IMR-90 (cell line): Measurements from ENCODE around the gene COL12A1. TPM values are rescaled to one million over a fixed set of nuclear protein-coding genes. Genes with fewer than 3 reads are reported as not detected.
"Not testable (repeated sequence)": the region's sequence is repeated elsewhere in the genome, so short reads cannot be mapped to it uniquely, and the experiment has no call there.

Experiments used
- ATAC-seq: fragments of 200-7000 bp; cut with Tn5 transposase; 2 replicates; pipeline ENCODE4 v1.9.1; 2020; ENCODE audit warnings: low read depth, mild to moderate bottlenecking, moderate library complexity
- BruUV-seq: library from RNA; stranded (reverse); fragments of 400-500 nt; replicated peaks from 2 replicates; lab custom pipeline; 2021; lab: Mats Ljungman, UMichigan
- CTCF ChIA-PET: fragments of 300-600 bp; formaldehyde crosslinking; extraction: SDS; loops from one replicate; lab custom pipeline; 2021; ENCODE audit warnings: antibody characterized with exemption; lab: Yijun Ruan, JAX
- POLR2A ChIA-PET: fragments of 300-600 bp; sonication (Branson Sonifier 250); formaldehyde crosslinking; loops from one replicate; lab custom pipeline; 2022; ENCODE audit warnings: antibody characterized with exemption; ENCODE audit not compliant: unreplicated experiment; lab: Charles Lee
- DNase-seq: peaks from one replicate; pipeline ENCODE4 v3.0.0; 2013
- H2AFZ ChIP-seq: replicated peaks from 2 replicates; pipeline ENCODE3; 2013; ENCODE audit warnings: low read length, mild to moderate bottlenecking; ENCODE audit not compliant: poor library complexity
- H2AK5ac ChIP-seq: 2 replicates; pipeline ENCODE4 v1.6.1; 2013; ENCODE audit warnings: low read depth, low read length, inconsistent platforms
- H2AK9ac ChIP-seq: replicated peaks from 2 replicates; pipeline ENCODE3; 2013; ENCODE audit warnings: mild to moderate bottlenecking, low read depth, low read length, moderate library complexity; ENCODE audit not compliant: poor library complexity
- H2BK120ac ChIP-seq: 2 replicates; pipeline ENCODE4 v1.6.1; 2013; ENCODE audit warnings: low read depth, low read length, inconsistent platforms
- H2BK15ac ChIP-seq: 3 replicates; pipeline ENCODE4 v1.6.1; 2013; ENCODE audit warnings: low read depth, low read length, inconsistent platforms
- H2BK20ac ChIP-seq: 2 replicates; pipeline ENCODE4 v1.6.1; 2013; ENCODE audit warnings: low read depth, mild to moderate bottlenecking, inconsistent platforms, low read length, moderate library complexity
- H2BK5ac ChIP-seq: 2 replicates; pipeline ENCODE4 v1.6.1; 2013; ENCODE audit warnings: mild to moderate bottlenecking, low read depth, low read length, inconsistent platforms; ENCODE audit not compliant: poor library complexity, severe bottlenecking
- H3K14ac ChIP-seq: replicated peaks from 2 replicates; pipeline ENCODE4 v1.6.1; 2013; ENCODE audit warnings: low read depth, low read length, inconsistent platforms
- H3K18ac ChIP-seq: 2 replicates; pipeline ENCODE4 v1.6.1; 2013; ENCODE audit warnings: low read depth, low read length, control low read depth
- H3K23ac ChIP-seq: 2 replicates; pipeline ENCODE4 v1.6.1; 2013; ENCODE audit warnings: low read depth, low read length, inconsistent platforms
- H3K27ac ChIP-seq: 2 replicates; pipeline ENCODE4 v1.5.1; 2013; ENCODE audit warnings: mild to moderate bottlenecking, control low read depth, low read length; ENCODE audit not compliant: insufficient read depth
- H3K27me3 ChIP-seq: 2 replicates; pipeline ENCODE4 v1.6.1; 2013; ENCODE audit warnings: low read length; ENCODE audit not compliant: control insufficient read depth, insufficient read depth
- H3K36me3 ChIP-seq: 2 replicates; pipeline ENCODE4 v1.6.1; 2013; ENCODE audit warnings: low read length, mixed read lengths; ENCODE audit not compliant: control insufficient read depth, insufficient read depth
- H3K4ac ChIP-seq: 2 replicates; pipeline ENCODE4 v1.6.1; 2013; ENCODE audit warnings: low read depth, low read length, inconsistent platforms
- H3K4me1 ChIP-seq: 2 replicates; pipeline ENCODE4 v1.6.1; 2013; ENCODE audit warnings: low read length, mixed read lengths; ENCODE audit not compliant: control insufficient read depth, insufficient read depth
- H3K4me2 ChIP-seq: 2 replicates; pipeline ENCODE4 v1.6.1; 2013; ENCODE audit warnings: low read depth, mild to moderate bottlenecking, control low read depth, low read length, moderate library complexity
- H3K4me3 ChIP-seq: 2 replicates; pipeline ENCODE4 v1.5.1; 2013; ENCODE audit warnings: low read depth, mild to moderate bottlenecking, control low read depth, low read length, moderate library complexity; ENCODE audit not compliant: insufficient read depth
- H3K56ac ChIP-seq: 2 replicates; pipeline ENCODE4 v1.6.1; 2013; ENCODE audit warnings: low read length, inconsistent platforms; ENCODE audit not compliant: insufficient read depth; ENCODE audit errors: extremely low read depth
- H3K79me1 ChIP-seq, 2 experiments: 2 replicates each; pipeline ENCODE4 v1.6.1; 2013; ENCODE audit warnings: low read length in 2 of 2, inconsistent platforms in 1 of 2, low read depth in 1 of 2
- H3K9ac ChIP-seq: 2 replicates; pipeline ENCODE4 v1.6.1; 2013; ENCODE audit warnings: low read depth, low read length, control low read depth
- H3K9me1 ChIP-seq: 2 replicates; pipeline ENCODE4 v1.6.1; 2013; ENCODE audit warnings: low read length, inconsistent platforms; ENCODE audit not compliant: insufficient read depth
- H3K9me3 ChIP-seq: 2 replicates; pipeline ENCODE4 v1.6.1; 2013; ENCODE audit warnings: low read length; ENCODE audit not compliant: control insufficient read depth, insufficient read depth
- H4K20me1 ChIP-seq: 2 replicates; pipeline ENCODE4 v1.6.1; 2013; ENCODE audit warnings: low read length, inconsistent platforms; ENCODE audit not compliant: insufficient read depth
- H4K5ac ChIP-seq: 2 replicates; pipeline ENCODE4 v1.6.1; 2013; ENCODE audit warnings: mild to moderate bottlenecking, low read depth, low read length, control low read depth
- H4K8ac ChIP-seq, 2 experiments: 2 replicates each; pipeline ENCODE4 v1.6.1; 2013; ENCODE audit warnings: low read depth in 2 of 2, low read length in 2 of 2, control low read depth in 1 of 2, inconsistent platforms in 1 of 2
- H4K91ac ChIP-seq: 2 replicates; pipeline ENCODE4 v1.6.1; 2013; ENCODE audit warnings: low read depth, low read length, inconsistent platforms; ENCODE audit not compliant: insufficient read depth
- BHLHE40 ChIP-seq: fragments of 150-350 bp; IDR thresholded peaks from 2 replicates; pipeline ENCODE4 v1.6.1; 2016; ENCODE audit warnings: mild to moderate bottlenecking, low read depth, low read length
- CEBPB ChIP-seq: IDR thresholded peaks from 2 replicates; pipeline ENCODE4 v1.6.1; 2012; ENCODE audit warnings: low read depth, low read length, improper control_type of control experiment
- CHD1 ChIP-seq: IDR thresholded peaks from 2 replicates; pipeline ENCODE4 v1.6.1; 2012; ENCODE audit warnings: low read depth, low read length, improper control_type of control experiment
- MAZ ChIP-seq: IDR thresholded peaks from 2 replicates; pipeline ENCODE4 v1.6.1; 2012; ENCODE audit warnings: low read depth, mild to moderate bottlenecking, low read length, improper control_type of control experiment, moderate library complexity, borderline replicate concordance
- NFE2L2 ChIP-seq: fragments of 150-350 bp; IDR thresholded peaks from 2 replicates; pipeline ENCODE4 v1.6.1; 2016; ENCODE audit warnings: low read depth, mild to moderate bottlenecking, low read length
- POLR2A ChIP-seq: IDR thresholded peaks from 2 replicates; pipeline ENCODE4 v1.6.1; 2012; ENCODE audit warnings: mild to moderate bottlenecking, low read depth, low read length
- RAD21 ChIP-seq: IDR thresholded peaks from 2 replicates; pipeline ENCODE4 v1.6.1; 2012; ENCODE audit warnings: low read length, improper control_type of control experiment
- RFX5 ChIP-seq: IDR thresholded peaks from 2 replicates; pipeline ENCODE4 v1.8.0; 2012; ENCODE audit warnings: low read depth, mild to moderate bottlenecking, low read length, moderate library complexity
- SMC3 ChIP-seq: fragments of 150-350 bp; IDR thresholded peaks from 2 replicates; pipeline ENCODE4 v1.6.1; 2016; ENCODE audit warnings: low read depth, mild to moderate bottlenecking, antibody characterized with exemption, low read length, moderate library complexity
- WGBS, 2 experiments: methylation state at CpG; one replicate each; pipeline versions ENCODE4 v1.1.5 to v1.1.7; 2013; ENCODE audit warnings: missing lambda C conversion rate in 2 of 2; ENCODE audit not compliant: insufficient read length in 1 of 2; ENCODE audit errors: extremely low coverage in 2 of 2; 5-methylcytosine and 5-hydroxymethylcytosine counted together
- dilution Hi-C: fragments of 300-500 bp; cut with HindIII; formaldehyde crosslinking; loops from one replicate; pipeline ENCODE4 v1.14.3; 2018; ENCODE audit warnings: low sequenced_read_pairs; ENCODE audit not compliant: unreplicated experiment
- in situ Hi-C: fragments of 300-500 bp; cut with MboI; formaldehyde crosslinking; loops from 3 replicates; pipeline ENCODE4 v1.14.3; 2019; ENCODE audit warnings: low sequenced_read_pairs, inconsistent platforms, mixed read lengths
- intact Hi-C: fragments of 100-400 bp; cut with micrococcal nuclease; formaldehyde crosslinking; loops from 2 replicates; pipeline ENCODE4 v1.10.0; 2022
- polyA plus RNA-seq, 3 experiments: library from polyadenylated mRNA; depleted of rRNA; stranded (reverse); fragments of >200 nt; gene quantifications; 2 replicates each; pipeline ENCODE4 v1.2.3, GENCODE V29; 2012; ENCODE audit warnings: low replicate concordance in 1 of 3
- total RNA-seq: library from RNA; depleted of rRNA; stranded (reverse); fragments of >200 nt; gene quantifications from 2 replicates; pipeline ENCODE4 v1.2.3, GENCODE V29; 2012
- TF ChIP-seq, protein P1 (sequence below): fragments of 150-350 bp; IDR thresholded peaks from 2 replicates; pipeline ENCODE4 v1.6.1; 2016; ENCODE audit warnings: low read depth, mild to moderate bottlenecking, low read length, moderate library complexity, borderline replicate concordance

Gene COL12A1
- total and polyA plus RNA-seq, 2 of the 4 experiments (the other 2 are of a cell fraction): 350 to 452 TPM

DNA sequence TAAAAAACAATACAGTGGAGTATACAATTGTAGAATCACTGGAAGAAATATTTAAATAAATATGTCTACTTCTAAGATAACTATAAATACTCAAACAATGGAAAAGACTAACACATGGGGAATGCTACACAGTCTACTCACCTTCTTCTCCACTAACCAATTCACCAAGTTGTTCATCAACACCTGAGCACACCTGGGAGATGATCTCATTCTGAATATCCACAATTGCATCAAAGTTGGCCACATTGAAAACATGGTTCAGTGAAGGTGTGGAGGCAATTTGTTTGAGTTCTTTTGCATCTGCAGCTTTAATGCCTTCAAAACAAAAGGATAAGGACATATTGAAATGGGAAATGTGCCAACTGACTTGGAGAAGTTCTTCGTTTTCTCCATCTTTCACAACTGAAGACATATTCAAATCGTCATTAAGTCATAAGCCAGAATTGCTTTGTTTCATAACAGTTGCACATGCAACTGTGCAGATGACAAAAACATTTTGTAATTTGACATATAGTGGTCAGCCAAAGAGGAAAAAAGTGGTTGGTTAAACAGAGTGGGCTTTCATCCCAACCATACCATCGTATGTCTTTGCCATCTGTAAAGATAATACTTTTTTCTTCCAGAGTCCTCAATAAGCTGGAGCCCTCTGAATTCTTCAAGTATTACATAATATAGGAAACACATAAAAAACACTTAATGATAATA, 17.5 kb downstream of the COL12A1 start:
- dilution Hi-C loops: no loop called here

DNA sequence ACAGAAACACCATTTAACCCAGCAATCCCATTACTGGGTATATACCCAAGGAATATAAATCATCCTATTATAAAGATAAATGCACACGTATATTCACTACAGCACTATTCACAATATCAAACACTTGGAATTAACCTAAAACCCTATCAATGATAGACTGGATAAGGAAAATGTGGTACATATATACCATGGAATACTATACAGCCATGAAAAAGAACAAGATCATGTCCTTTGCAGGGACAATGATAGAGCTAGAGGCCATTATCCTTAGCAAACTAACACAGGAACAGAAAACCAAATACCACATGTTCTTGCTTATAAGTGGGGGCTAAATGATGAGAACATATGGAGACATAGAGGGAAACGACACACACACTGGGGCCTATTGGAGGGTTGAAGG, 19.3 kb downstream of the COL12A1 start:
- Histone ChIP-seq H3K36me3 (peaks cover 64% of the 10 kb centered on the region), H4K20me1 (peaks cover 32% of the 10 kb centered on the region), H3K79me1 (peaks cover 20 to 53% of the 10 kb centered on the region in 2 experiments)
- POLR2A ChIA-PET, H2BK15ac ChIP-seq, H4K91ac ChIP-seq, H3K9ac ChIP-seq, H3K18ac ChIP-seq, H4K8ac ChIP-seq, BruUV-seq, H3K4me1 ChIP-seq, H2AFZ ChIP-seq, DNase-seq, intact Hi-C loops, H3K9me1 ChIP-seq, H4K5ac ChIP-seq, in situ Hi-C loops, H2BK20ac ChIP-seq, H3K27ac ChIP-seq, H3K56ac ChIP-seq, H2BK120ac ChIP-seq, H2AK5ac ChIP-seq, H3K14ac ChIP-seq, H2BK5ac ChIP-seq, H3K9me3 ChIP-seq, H2AK9ac ChIP-seq, CTCF ChIA-PET, H3K23ac ChIP-seq, H3K4ac ChIP-seq, H3K27me3 ChIP-seq, dilution Hi-C loops, ATAC-seq, H3K4me2 ChIP-seq, H3K4me3 ChIP-seq: not testable (repeated sequence)
- WGBS, 2 experiments: no CpG with 5 or more reads among the region's 2 CpGs

More for the DNA sequence above, 17.5 kb downstream of the COL12A1 start:
- Histone ChIP-seq H3K9me3 (peaks cover 4% of the 10 kb centered on the region), H3K4me3 (no peak overlapping the region), H4K20me1 (peaks cover 29% of the 10 kb centered on the region; the same call in 1 of the 2 replicates), H3K9me1 (peaks cover 4% of the 10 kb centered on the region; the same call in 1 of the 2 replicates), H4K91ac (no peak overlapping the region), H4K5ac (no peak overlapping the region; the same call in 1 of the 2 replicates), H2AFZ (no peak overlapping the region), H3K4ac (no peak overlapping the region), H3K27me3 (no peaks in the 10 kb centered on the region), H2BK20ac (no peak overlapping the region), H3K23ac (no peak overlapping the region), H3K27ac (no peak overlapping the region), H3K4me2 (no peak overlapping the region), H2BK5ac (no peak overlapping the region), H2AK9ac (no peak overlapping the region), H4K8ac (peak overlapping the region in 1 of 2 experiments; percentile 53; a peak in 2 of 4 replicates), H3K79me1 (peaks cover 12 to 46% of the 10 kb centered on the region in 2 experiments), H3K14ac (peak overlapping the region; percentile 52; the same call in 1 of the 2 replicates), H3K56ac (no peak overlapping the region), H2BK120ac (no peak overlapping the region), H3K4me1 (peaks cover 3% of the 10 kb centered on the region), H2BK15ac (no peak overlapping the region), H3K9ac (no peak overlapping the region), H3K18ac (no peak overlapping the region), H3K36me3 (peaks cover 53% of the 10 kb centered on the region), H2AK5ac (no peak overlapping the region)
- WGBS, 2 experiments: no CpG with 5 or more reads among the region's 3 CpGs
- TF ChIP-seq CEBPB: no peak
- TF ChIP-seq SMC3: no peak
- TF ChIP-seq NFE2L2: no peak
- TF ChIP-seq MAZ: no peak
- TF ChIP-seq POLR2A: no peak
- TF ChIP-seq RAD21: no peak
- TF ChIP-seq, protein P1, sequence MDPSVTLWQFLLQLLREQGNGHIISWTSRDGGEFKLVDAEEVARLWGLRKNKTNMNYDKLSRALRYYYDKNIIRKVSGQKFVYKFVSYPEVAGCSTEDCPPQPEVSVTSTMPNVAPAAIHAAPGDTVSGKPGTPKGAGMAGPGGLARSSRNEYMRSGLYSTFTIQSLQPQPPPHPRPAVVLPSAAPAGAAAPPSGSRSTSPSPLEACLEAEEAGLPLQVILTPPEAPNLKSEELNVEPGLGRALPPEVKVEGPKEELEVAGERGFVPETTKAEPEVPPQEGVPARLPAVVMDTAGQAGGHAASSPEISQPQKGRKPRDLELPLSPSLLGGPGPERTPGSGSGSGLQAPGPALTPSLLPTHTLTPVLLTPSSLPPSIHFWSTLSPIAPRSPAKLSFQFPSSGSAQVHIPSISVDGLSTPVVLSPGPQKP: no peak
- no peak for TF ChIP-seq RFX5
- TF ChIP-seq BHLHE40: no peak
- TF ChIP-seq CHD1: no peak
- in situ Hi-C loops: no loop called here
- ATAC-seq (no peak), DNase-seq (no peak)
- no TSS peak for BruUV-seq
- CTCF ChIA-PET: interaction anchor here (0.9 kb wide), 1 partner anchor 14 kb away, joined by 3 read pairs; no protein-coding TSS in a partner anchor
- POLR2A ChIA-PET: no interaction called here
- intact Hi-C loops: no loop called here
